ENCODE measurements around the gene CDC42BPG.

Gene CDC42BPG

GRCh38 chr11:64883575-64883974 lies 39.1 kb upstream of the CDC42BPG start (continued):
- no peak for TF ChIP-seq ZNF391 (tag by site-specific recombination; IDR thresholded peaks at IDR 0.05; ENCODE audit: borderline replicate concordance, low read depth)
- TF ChIP-seq ZNF624 (tag by site-specific recombination; IDR thresholded peaks at IDR 0.05): no peak
- no peak for TF ChIP-seq ZNF398 (tag by site-specific recombination; IDR thresholded peaks at IDR 0.05)
- no peak for TF ChIP-seq ZNF174 (tag by site-specific recombination; IDR thresholded peaks at IDR 0.05)

- ChIA-PET CTCF (interaction anchor here (0.5 to 1.4 kb wide), 4 partner anchors 12 to 208 kb away, joined by 3 to 9 read pairs (median 5); no protein-coding TSS in a partner anchor), POLR2A (no interaction called here)
- Histone ChIP-seq H3K4me3 (ENCODE audit: low read depth, low read length) (no peak overlapping the region), H3K36me3 (ENCODE audit: control insufficient read depth in 2 of 2, insufficient read depth in 1 of 2, low read length in 2 of 2) (no peaks in the 10 kb centered on the region), H3K27ac (ENCODE audit: extremely low read depth, low read depth, low read length) (no peak overlapping the region), H3K9me3 (ENCODE audit: control insufficient read depth, insufficient read depth, low read depth, low read length) (no peaks in the 10 kb centered on the region), H3K4me1 (ENCODE audit: control insufficient read depth, insufficient read depth, low read length) (no peaks in the 10 kb centered on the region)
- no peak for TF ChIP-seq GFI1B (tag by site-specific recombination; IDR thresholded peaks at IDR 0.05)
- TF ChIP-seq ZNF10 (tag by site-specific recombination; IDR thresholded peaks at IDR 0.05): no peak
- TF ChIP-seq ZNF266 (tag by site-specific recombination; IDR thresholded peaks at IDR 0.05; ENCODE audit: low read depth): no peak
- TF ChIP-seq ELK4 (IDR thresholded peaks at IDR 0.05; ENCODE audit: borderline replicate concordance, low read depth, low read length): no peak
- no peak for TF ChIP-seq KLF7 (tag by site-specific recombination; IDR thresholded peaks at IDR 0.05; ENCODE audit: borderline replicate concordance)
- TF ChIP-seq ZNF76 (tag by site-specific recombination; IDR thresholded peaks at IDR 0.05; ENCODE audit: borderline replicate concordance, low read depth): no peak
- TF ChIP-seq MYNN (tag by site-specific recombination; IDR thresholded peaks at IDR 0.05; ENCODE audit: borderline replicate concordance): no peak
- no peak for TF ChIP-seq ZBTB11 (tag by site-specific recombination; conservative IDR thresholded peaks at IDR 0.05; ENCODE audit: low read depth)
- TF ChIP-seq ZNF560 (tag by site-specific recombination; IDR thresholded peaks at IDR 0.05; ENCODE audit: borderline replicate concordance): no peak
- no peak for TF ChIP-seq SCRT1 (tag by site-specific recombination; IDR thresholded peaks at IDR 0.05; ENCODE audit: borderline replicate concordance)
- TF ChIP-seq ZNF19 (tag by site-specific recombination; IDR thresholded peaks at IDR 0.05; ENCODE audit: low read depth): no peak
- TF ChIP-seq ZNF513 (tag by site-specific recombination; IDR thresholded peaks at IDR 0.05): no peak
- no peak for TF ChIP-seq ZBTB44 (tag by site-specific recombination; IDR thresholded peaks at IDR 0.05)
These were observed 37.8 kb upstream of the CDC42BPG start for GRCh38 chr11:64882243-64882642.

Measured in HEK293 (cell line).